HepG2 (cell line): ENCODE data around the gene SH3TC2. TPM values are rescaled to one million over a fixed set of nuclear protein-coding genes. Genes with fewer than 3 reads are reported as not detected.

Source experiments
- ATAC-seq: fragments of 200-7000 bp; cut with Tn5 transposase; 3 replicates; pipeline ENCODE4 v1.9.1; 2020; ENCODE audit warnings: mild to moderate bottlenecking, moderate library complexity
- BruUV-seq: library from RNA; stranded (reverse); fragments of 400-500 nt; replicated peaks from 2 replicates; lab custom pipeline; 2021; lab: Mats Ljungman, UMichigan
- CTCF ChIA-PET: fragments of 300-600 bp; formaldehyde crosslinking; extraction: SDS; loops from one replicate; lab custom pipeline; 2021; ENCODE audit warnings: low total read pairs, inconsistent platforms, low intra/inter-chr PET ratio; lab: Yijun Ruan, JAX
- POLR2A ChIA-PET: fragments of 350-600 bp; sonication (Branson Sonifier 250); formaldehyde crosslinking; loops from one replicate; lab custom pipeline; 2020; ENCODE audit warnings: antibody characterized with exemption, inconsistent platforms; lab: Yijun Ruan, JAX
- DNase-seq: peaks from one replicate; pipeline ENCODE4 v3.0.0-alpha.2; 2015; ENCODE audit warnings: low spot score
- FAIRE-seq: peaks from 3 replicates; lab custom pipeline; 2011; peaks lifted over from hg19 to GRCh38; lab: Jason Lieb, UNC
- H2AFZ ChIP-seq: one replicate; pipeline ENCODE4 v1.6.1; 2011; ENCODE audit warnings: low read length, inconsistent platforms
- H3K27ac ChIP-seq: fragments of 300-600 bp; 3 replicates; pipeline ENCODE4 v1.8.0; 2011; ENCODE audit warnings: mixed run types, mild to moderate bottlenecking, mixed read lengths, low read length, inconsistent platforms; ENCODE audit not compliant: insufficient read depth; ENCODE audit errors: extremely low read length
- H3K27me3 ChIP-seq, 2 experiments: fragments of 200-600 bp in 1 of 2; 2 replicates in 1 of 2; 3 replicates in 1 of 2; pipeline versions ENCODE4 v1.6.0 to v1.8.0; 2011; ENCODE audit warnings: low read length in 2 of 2, mild to moderate bottlenecking in 2 of 2, moderate library complexity in 2 of 2, inconsistent platforms in 1 of 2; ENCODE audit not compliant: insufficient read depth in 2 of 2, control insufficient read depth in 1 of 2
- H3K36me3 ChIP-seq, 2 experiments: fragments of 200-600 bp in 1 of 2; replicated peaks in 1 of 2; 2 replicates in 1 of 2; 3 replicates in 1 of 2; pipeline versions ENCODE4 v1.5.1 to v1.8.0; 2011; ENCODE audit warnings: low read length in 2 of 2, inconsistent platforms in 1 of 2; ENCODE audit not compliant: insufficient read depth in 2 of 2, control insufficient read depth in 1 of 2
- H3K4me1 ChIP-seq: 2 replicates; pipeline ENCODE4 v1.5.1; 2012; ENCODE audit warnings: low read length, inconsistent platforms; ENCODE audit not compliant: insufficient read depth
- H3K4me2 ChIP-seq: 2 replicates; pipeline ENCODE4 v1.6.0; 2011; ENCODE audit warnings: low read depth, low read length, inconsistent platforms
- H3K4me3 ChIP-seq, 3 experiments: fragments of 200-600 bp in 1 of 3; sonication (generic), shearing (Covaris generic) in 1 of 3; replicated peaks in 1 of 3; 2 replicates each; pipeline ENCODE4 v1.5.1; 2011 to 2016; ENCODE audit warnings: low read length in 3 of 3, inconsistent platforms in 2 of 3, low read depth in 2 of 3, mild to moderate bottlenecking in 2 of 3, control low read depth in 1 of 3, mixed read lengths in 1 of 3; ENCODE audit not compliant: insufficient read depth in 1 of 3
- H3K79me2 ChIP-seq: one replicate; pipeline ENCODE4 v1.6.1; 2011; ENCODE audit warnings: low read length, inconsistent platforms; ENCODE audit not compliant: insufficient read depth
- H3K9ac ChIP-seq: 2 replicates; pipeline ENCODE4 v1.6.0; 2011; ENCODE audit warnings: mild to moderate bottlenecking, low read depth, low read length, inconsistent platforms; ENCODE audit not compliant: insufficient read depth
- H3K9me3 ChIP-seq: 2 replicates; pipeline ENCODE4 v1.5.1; 2012; ENCODE audit warnings: mild to moderate bottlenecking, low read length
- H4K20me1 ChIP-seq: 2 replicates; pipeline ENCODE4 v1.6.0; 2011; ENCODE audit warnings: inconsistent platforms, mild to moderate bottlenecking, low read length, moderate library complexity; ENCODE audit not compliant: insufficient read depth
- EEA1 ChIP-seq: sonication (generic); formaldehyde crosslinking; IDR thresholded peaks from 2 replicates; pipeline ENCODE4 v1.5.1; 2020; ENCODE audit warnings: mild to moderate bottlenecking, missing genetic modification reagents, borderline replicate concordance
- GATAD1 ChIP-seq: IDR thresholded peaks from 2 replicates; pipeline ENCODE4 v1.6.1; 2016; ENCODE audit warnings: missing genetic modification reagents, missing compliant biosample characterization
- HNRNPUL1 ChIP-seq: fragments of 200-400 bp; formaldehyde crosslinking; IDR thresholded peaks from 2 replicates; pipeline ENCODE4 v1.6.1; 2017; ENCODE audit warnings: low read depth, mild to moderate bottlenecking, low read length, moderate library complexity
- MXI1 ChIP-seq: IDR thresholded peaks from 3 replicates; pipeline ENCODE4 v1.6.1; 2012; ENCODE audit warnings: low read depth, low read length, inconsistent platforms, borderline replicate concordance
- RFX1 ChIP-seq: fragments of 450-650 bp; IDR thresholded peaks from 2 replicates; pipeline ENCODE4 v1.6.1; 2017
- SP4 ChIP-seq: sonication (generic); formaldehyde crosslinking; IDR thresholded peaks from 2 replicates; pipeline ENCODE4 v1.8.1; 2023; ENCODE audit warnings: mild to moderate bottlenecking, missing genetic modification reagents
- ZNF260 ChIP-seq: sonication (generic); formaldehyde crosslinking; IDR thresholded peaks from 2 replicates; pipeline ENCODE4 v1.4.0; 2020; ENCODE audit warnings: missing genetic modification reagents, low read depth, mild to moderate bottlenecking, borderline replicate concordance
- ZNF337 ChIP-seq: sonication (generic); formaldehyde crosslinking; IDR thresholded peaks from 2 replicates; pipeline ENCODE4 v1.5.1; 2020; ENCODE audit warnings: missing genetic modification reagents, low read depth, mild to moderate bottlenecking, borderline replicate concordance
- ZNF547 ChIP-seq: sonication (generic); formaldehyde crosslinking; IDR thresholded peaks from 2 replicates; pipeline ENCODE4 v1.5.1; 2020; ENCODE audit warnings: mild to moderate bottlenecking, missing genetic modification reagents
- ZNF615 ChIP-seq: sonication (generic); formaldehyde crosslinking; IDR thresholded peaks from 2 replicates; pipeline ENCODE4 v1.5.0; 2020; ENCODE audit warnings: mild to moderate bottlenecking, missing genetic modification reagents, borderline replicate concordance
- ZSCAN9 ChIP-seq: IDR thresholded peaks from 2 replicates; pipeline ENCODE4 v1.6.1; 2016; ENCODE audit warnings: borderline replicate concordance
- in situ Hi-C: cut with HindIII; loops from 2 replicates; pipeline ENCODE4 v1.10.0; 2017; ENCODE audit warnings: low pct_unique_long_range_greater_than_20kb; ENCODE audit not compliant: extremely low pct_ligation_motif_present
- intact Hi-C: fragments of 100-400 bp; cut with micrococcal nuclease; formaldehyde crosslinking; loops from one replicate; pipeline ENCODE4 v1.10.0; 2022; ENCODE audit not compliant: unreplicated experiment
- polyA plus RNA-seq, 8 experiments: library from polyadenylated mRNA; depleted of rRNA in 3 of 8; stranded (reverse) in 7 of 8; unstranded in 1 of 8; fragments of >200 nt; fragmentation: Illumina TruSeq in 4 of 8; extraction: Trizol in 4 of 8; gene quantifications; 2 replicates each; pipeline versions ENCODE4 v1.2.1 to v1.2.3, GENCODE V29; 2011 to 2016; ENCODE audit warnings: low read depth in 4 of 8, missing spikeins in 1 of 8, mixed read lengths in 1 of 8; ENCODE audit not compliant: insufficient read depth in 1 of 8
- total RNA-seq, 5 experiments: library from RNA; depleted of rRNA; stranded (reverse); fragments of >200 nt; fragmentation: Illumina TruSeq; extraction: Trizol; gene quantifications; 2 replicates each; pipeline ENCODE4 v1.2.3, GENCODE V29; 2016; ENCODE audit warnings: low read depth in 1 of 5
- TF ChIP-seq, protein P1 (sequence below): sonication (generic); formaldehyde crosslinking; IDR thresholded peaks from 2 replicates; pipeline ENCODE4 v1.5.0; 2020; ENCODE audit warnings: mild to moderate bottlenecking, missing genetic modification reagents
- TF ChIP-seq, protein P2 (sequence below): sonication (generic); formaldehyde crosslinking; IDR thresholded peaks from 2 replicates; pipeline ENCODE4 v1.4.0; 2020; ENCODE audit warnings: missing genetic modification reagents, mild to moderate bottlenecking, borderline replicate concordance
- TF ChIP-seq, protein P3 (sequence below): sonication (generic); formaldehyde crosslinking; IDR thresholded peaks from 2 replicates; pipeline ENCODE4 v1.8.0; 2022; ENCODE audit warnings: missing genetic modification reagents, low read depth, mild to moderate bottlenecking, borderline replicate concordance
- TF ChIP-seq, protein P4 (sequence below): sonication (generic); formaldehyde crosslinking; IDR thresholded peaks from 2 replicates; pipeline ENCODE4 v1.4.0; 2020; ENCODE audit warnings: missing genetic modification reagents

The SH3TC2 gene
- total and polyA plus RNA-seq, 2 of the 13 experiments (the other 11 are each of a cell fraction or from before 2014, with no cell fraction given) = 0.34 to 0.71 TPM

DNA sequence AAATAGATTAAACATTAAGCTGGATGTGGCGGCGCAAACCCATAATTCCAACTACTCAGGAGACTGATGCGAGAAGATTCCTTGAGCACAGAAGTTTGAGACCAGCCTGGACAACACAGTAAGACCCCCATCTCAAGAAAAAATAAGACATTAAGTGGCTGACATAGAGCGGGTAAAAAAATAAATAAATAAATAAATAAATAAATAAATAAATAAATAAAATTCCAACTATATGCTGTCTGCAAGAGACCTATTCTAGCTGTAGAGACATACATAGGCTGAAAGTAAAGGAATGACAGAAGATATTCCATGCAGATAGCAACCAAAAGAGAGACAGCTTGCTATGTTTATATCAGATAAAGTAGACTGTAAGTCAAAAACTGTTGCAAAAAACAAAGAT lies 17.4 kb upstream of the SH3TC2 start (continued):
- TF ChIP-seq, protein P1, sequence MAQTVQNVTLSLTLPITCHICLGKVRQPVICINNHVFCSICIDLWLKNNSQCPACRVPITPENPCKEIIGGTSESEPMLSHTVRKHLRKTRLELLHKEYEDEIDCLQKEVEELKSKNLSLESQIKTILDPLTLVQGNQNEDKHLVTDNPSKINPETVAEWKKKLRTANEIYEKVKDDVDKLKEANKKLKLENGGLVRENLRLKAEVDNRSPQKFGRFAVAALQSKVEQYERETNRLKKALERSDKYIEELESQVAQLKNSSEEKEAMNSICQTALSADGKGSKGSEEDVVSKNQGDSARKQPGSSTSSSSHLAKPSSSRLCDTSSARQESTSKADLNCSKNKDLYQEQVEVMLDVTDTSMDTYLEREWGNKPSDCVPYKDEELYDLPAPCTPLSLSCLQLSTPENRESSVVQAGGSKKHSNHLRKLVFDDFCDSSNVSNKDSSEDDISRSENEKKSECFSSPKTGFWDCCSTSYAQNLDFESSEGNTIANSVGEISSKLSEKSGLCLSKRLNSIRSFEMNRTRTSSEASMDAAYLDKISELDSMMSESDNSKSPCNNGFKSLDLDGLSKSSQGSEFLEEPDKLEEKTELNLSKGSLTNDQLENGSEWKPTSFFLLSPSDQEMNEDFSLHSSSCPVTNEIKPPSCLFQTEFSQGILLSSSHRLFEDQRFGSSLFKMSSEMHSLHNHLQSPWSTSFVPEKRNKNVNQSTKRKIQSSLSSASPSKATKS (CRISPR knock-in tag) = no peak
- TF ChIP-seq ZNF260 (CRISPR knock-in tag) (no peak), ZNF337 (no peak), RFX1 (no peak)

DNA sequence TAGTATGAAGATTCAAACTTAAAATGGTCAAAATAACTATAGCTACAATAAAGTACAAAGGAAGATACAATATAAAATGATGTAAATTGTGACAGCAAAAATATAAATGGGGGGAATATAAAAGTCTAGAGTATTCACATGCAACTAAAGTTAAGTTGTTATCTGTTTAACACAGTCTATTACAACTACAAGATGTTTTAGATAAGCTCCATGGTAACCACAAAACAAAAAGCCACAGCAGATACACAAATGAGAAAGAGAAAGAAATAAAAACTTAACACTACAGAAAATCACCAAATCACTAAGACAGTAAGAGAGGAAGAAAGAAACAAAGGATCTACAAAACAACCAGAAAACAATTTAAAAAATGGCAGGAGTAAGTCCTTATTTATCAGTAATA lies 17.0 kb upstream of the SH3TC2 start:
- CTCF ChIA-PET = no interaction called here
- in situ Hi-C loops (no loop called here), intact Hi-C loops (no loop called here)
- Histone ChIP-seq H3K9ac (no peak overlapping the region), H3K4me2 (no peak overlapping the region), H2AFZ (no peak overlapping the region), H3K4me3 (no peak overlapping the region), H3K36me3 (no peaks in the 10 kb centered on the region), H3K79me2 (no peaks in the 10 kb centered on the region), H3K27me3 (0 out of 5 replicates have a peak, but pooled peaks cover 0 to 4% of the 10 kb centered on the region in 2 experiments), H3K27ac (no peak overlapping the region), H3K9me3 (no peaks in the 10 kb centered on the region), H4K20me1 (no peaks in the 10 kb centered on the region), H3K4me1 (no peaks in the 10 kb centered on the region)
- POLR2A ChIA-PET = no interaction called here
- FAIRE-seq (no peak), ATAC-seq (no peak), DNase-seq (no peak)
- BruUV-seq = no TSS peak
- TF ChIP-seq HNRNPUL1 (no peak), ZNF615 (CRISPR knock-in tag) (no peak), SP4 (CRISPR knock-in tag) (no peak), ZNF547 (CRISPR knock-in tag) (no peak), ZSCAN9 (CRISPR knock-in tag) (no peak), EEA1 (CRISPR knock-in tag) (no peak), MXI1 (no peak), GATAD1 (CRISPR knock-in tag) (no peak)
- TF ChIP-seq, protein P2, sequence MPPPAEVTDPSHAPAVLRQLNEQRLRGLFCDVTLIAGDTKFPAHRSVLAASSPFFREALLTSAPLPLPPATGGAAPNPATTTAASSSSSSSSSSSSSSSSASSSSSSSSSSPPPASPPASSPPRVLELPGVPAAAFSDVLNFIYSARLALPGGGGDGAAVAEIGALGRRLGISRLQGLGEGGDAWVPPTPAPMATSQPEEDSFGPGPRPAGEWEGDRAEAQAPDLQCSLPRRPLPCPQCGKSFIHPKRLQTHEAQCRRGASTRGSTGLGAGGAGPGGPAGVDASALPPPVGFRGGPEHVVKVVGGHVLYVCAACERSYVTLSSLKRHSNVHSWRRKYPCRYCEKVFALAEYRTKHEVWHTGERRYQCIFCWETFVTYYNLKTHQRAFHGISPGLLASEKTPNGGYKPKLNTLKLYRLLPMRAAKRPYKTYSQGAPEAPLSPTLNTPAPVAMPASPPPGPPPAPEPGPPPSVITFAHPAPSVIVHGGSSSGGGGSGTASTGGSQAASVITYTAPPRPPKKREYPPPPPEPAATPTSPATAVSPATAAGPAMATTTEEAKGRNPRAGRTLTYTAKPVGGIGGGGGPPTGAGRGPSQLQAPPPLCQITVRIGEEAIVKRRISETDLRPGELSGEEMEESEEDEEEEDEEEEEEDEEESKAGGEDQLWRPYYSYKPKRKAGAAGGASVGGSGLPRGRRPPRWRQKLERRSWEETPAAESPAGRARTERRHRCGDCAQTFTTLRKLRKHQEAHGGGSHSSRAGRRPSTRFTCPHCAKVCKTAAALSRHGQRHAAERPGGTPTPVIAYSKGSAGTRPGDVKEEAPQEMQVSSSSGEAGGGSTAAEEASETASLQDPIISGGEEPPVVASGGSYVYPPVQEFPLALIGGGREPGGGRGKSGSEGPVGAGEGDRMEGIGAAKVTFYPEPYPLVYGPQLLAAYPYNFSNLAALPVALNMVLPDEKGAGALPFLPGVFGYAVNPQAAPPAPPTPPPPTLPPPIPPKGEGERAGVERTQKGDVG = no peak
- TF ChIP-seq, protein P3, sequence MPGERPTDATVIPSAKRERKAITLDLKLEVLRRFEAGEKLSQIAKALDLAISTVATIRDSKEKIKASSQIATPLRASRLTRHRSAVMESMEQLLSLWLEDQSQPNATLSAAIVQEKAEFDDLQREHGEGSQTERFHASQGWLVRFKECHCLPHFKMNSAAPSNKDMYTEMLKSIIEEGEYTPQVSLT (CRISPR knock-in tag) = no peak
- TF ChIP-seq, protein P4, sequence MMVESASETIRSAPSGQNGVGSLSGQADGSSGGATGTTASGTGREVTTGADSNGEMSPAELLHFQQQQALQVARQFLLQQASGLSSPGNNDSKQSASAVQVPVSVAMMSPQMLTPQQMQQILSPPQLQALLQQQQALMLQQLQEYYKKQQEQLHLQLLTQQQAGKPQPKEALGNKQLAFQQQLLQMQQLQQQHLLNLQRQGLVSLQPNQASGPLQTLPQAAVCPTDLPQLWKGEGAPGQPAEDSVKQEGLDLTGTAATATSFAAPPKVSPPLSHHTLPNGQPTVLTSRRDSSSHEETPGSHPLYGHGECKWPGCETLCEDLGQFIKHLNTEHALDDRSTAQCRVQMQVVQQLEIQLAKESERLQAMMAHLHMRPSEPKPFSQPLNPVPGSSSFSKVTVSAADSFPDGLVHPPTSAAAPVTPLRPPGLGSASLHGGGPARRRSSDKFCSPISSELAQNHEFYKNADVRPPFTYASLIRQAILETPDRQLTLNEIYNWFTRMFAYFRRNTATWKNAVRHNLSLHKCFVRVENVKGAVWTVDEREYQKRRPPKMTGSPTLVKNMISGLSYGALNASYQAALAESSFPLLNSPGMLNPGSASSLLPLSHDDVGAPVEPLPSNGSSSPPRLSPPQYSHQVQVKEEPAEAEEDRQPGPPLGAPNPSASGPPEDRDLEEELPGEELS (CRISPR knock-in tag) = no peak
